WTC11 (cell line): ENCODE measurements around the gene IPO8. TPM values are rescaled to one million over a fixed set of nuclear protein-coding genes. Genes with fewer than 3 reads are reported as not detected.
A peak's percentile ranks its signal among the peaks of the same experiment; 100 is the strongest.

ENCODE experiments used
- ATAC-seq: fragments of 200-7000 bp; cut with Tn5 transposase; 2 replicates; pipeline ENCODE4 v1.10.0; 2021; ENCODE audit warnings: mild to moderate bottlenecking, moderate library complexity
- CTCF ChIA-PET: fragments of 300-600 bp; sonication (Branson Sonifier 250); formaldehyde crosslinking; loops from one replicate; lab custom pipeline; 2021; ENCODE audit warnings: antibody characterized with exemption; lab: Charles Lee
- POLR2A ChIA-PET: fragments of 350-600 bp; sonication (Branson Sonifier 250); formaldehyde crosslinking; loops from one replicate; lab custom pipeline; 2021; ENCODE audit warnings: antibody characterized with exemption; lab: Charles Lee
- DNase-seq: peaks from one replicate; pipeline ENCODE4 v3.0.0; 2021; ENCODE audit warnings: low spot score
- H3K27ac Mint-ChIP-seq: 2 replicates; pipeline ENCODE4 v1.8.0; 2021; ENCODE audit warnings: mixed read lengths
- H3K27me3 Mint-ChIP-seq: 2 replicates; pipeline ENCODE4 v1.8.0; 2021; ENCODE audit warnings: low read depth, mild to moderate bottlenecking, moderate library complexity, mixed read lengths
- H3K36me3 Mint-ChIP-seq: 2 replicates; pipeline ENCODE4 v1.8.0; 2021; ENCODE audit warnings: mixed read lengths
- H3K4me1 Mint-ChIP-seq: 2 replicates; pipeline ENCODE4 v1.8.0; 2022; ENCODE audit warnings: mixed read lengths
- H3K4me3 Mint-ChIP-seq: 2 replicates; pipeline ENCODE4 v1.8.0; 2021; ENCODE audit warnings: mild to moderate bottlenecking, moderate library complexity, mixed read lengths
- H3K9me3 Mint-ChIP-seq: 2 replicates; pipeline ENCODE4 v1.8.0; 2021; ENCODE audit warnings: mixed read lengths
- ATF2 ChIP-seq: sonication (generic); formaldehyde crosslinking; IDR thresholded peaks from 2 replicates; pipeline ENCODE4 v1.8.1; 2022; ENCODE audit warnings: low read depth, missing genetic modification reagents, borderline replicate concordance
- ATF3 ChIP-seq: sonication (generic); formaldehyde crosslinking; conservative IDR thresholded peaks from 2 replicates; pipeline ENCODE4 v1.8.1; 2022; ENCODE audit warnings: mild to moderate bottlenecking, missing genetic modification reagents
- CREB1 ChIP-seq: sonication (generic); formaldehyde crosslinking; IDR thresholded peaks from 2 replicates; pipeline ENCODE4 v1.8.0; 2023; ENCODE audit warnings: mild to moderate bottlenecking, missing genetic modification reagents
- CTCF ChIP-seq: fragments of 200-600 bp; IDR thresholded peaks from 2 replicates; pipeline ENCODE4 v1.8.0; 2022; ENCODE audit warnings: antibody characterized with exemption
- EMX1 ChIP-seq: fragments of 250-450 bp; sonication (Bioruptor Pico); IDR thresholded peaks from 2 replicates; pipeline ENCODE4 v1.8.0; 2021; ENCODE audit warnings: mild to moderate bottlenecking
- ESRRA ChIP-seq: sonication (generic); formaldehyde crosslinking; IDR thresholded peaks from 2 replicates; pipeline ENCODE4 v1.8.1; 2022; ENCODE audit warnings: mild to moderate bottlenecking, missing genetic modification reagents, borderline replicate concordance
- ETV6 ChIP-seq: sonication (generic); formaldehyde crosslinking; IDR thresholded peaks from 2 replicates; pipeline ENCODE4 v1.8.1; 2022; ENCODE audit warnings: mild to moderate bottlenecking, missing genetic modification reagents
- FOXP1 ChIP-seq: sonication (generic); formaldehyde crosslinking; IDR thresholded peaks from 2 replicates; pipeline ENCODE4 v1.8.0; 2022; ENCODE audit warnings: missing genetic modification reagents, mild to moderate bottlenecking, moderate library complexity, borderline replicate concordance
- MXD4 ChIP-seq: fragments of 250-450 bp; sonication (Bioruptor Pico); IDR thresholded peaks from 2 replicates; pipeline ENCODE4 v1.8.0; 2021; ENCODE audit warnings: mild to moderate bottlenecking, moderate library complexity, borderline replicate concordance
- NR3C1 ChIP-seq: sonication (generic); formaldehyde crosslinking; conservative IDR thresholded peaks from 2 replicates; pipeline ENCODE4 v1.8.1; 2023; ENCODE audit warnings: low read depth, mild to moderate bottlenecking, missing genetic modification reagents
- SMAD3 ChIP-seq: sonication (generic); formaldehyde crosslinking; IDR thresholded peaks from 2 replicates; pipeline ENCODE4 v1.8.0; 2022; ENCODE audit warnings: missing genetic modification reagents, mild to moderate bottlenecking, borderline replicate concordance
- TCF7 ChIP-seq: sonication (generic); formaldehyde crosslinking; IDR thresholded peaks from 2 replicates; pipeline ENCODE4 v1.8.0; 2022; ENCODE audit warnings: mild to moderate bottlenecking, low read depth, missing genetic modification reagents, moderate library complexity
- TEAD4 ChIP-seq: sonication (generic); formaldehyde crosslinking; IDR thresholded peaks from 2 replicates; pipeline ENCODE4 v1.8.0; 2022; ENCODE audit warnings: mild to moderate bottlenecking, missing genetic modification reagents
- USF1 ChIP-seq: sonication (generic); formaldehyde crosslinking; IDR thresholded peaks from 2 replicates; pipeline ENCODE4 v1.8.0; 2022; ENCODE audit warnings: mild to moderate bottlenecking, missing genetic modification reagents
- ZBTB43 ChIP-seq: sonication (generic); formaldehyde crosslinking; IDR thresholded peaks from 2 replicates; pipeline ENCODE4 v1.8.1; 2023; ENCODE audit warnings: mild to moderate bottlenecking, missing genetic modification reagents
- ZNF281 ChIP-seq: sonication (generic); formaldehyde crosslinking; IDR thresholded peaks from 2 replicates; pipeline ENCODE4 v1.8.0; 2023; ENCODE audit warnings: mild to moderate bottlenecking, missing genetic modification reagents
- ZNF423 ChIP-seq: fragments of 250-450 bp; sonication (Bioruptor Pico); IDR thresholded peaks from 2 replicates; pipeline ENCODE4 v2.1.2; 2022; ENCODE audit warnings: mild to moderate bottlenecking, moderate library complexity
- ZNF671 ChIP-seq: fragments of 250-450 bp; sonication (Bioruptor Pico); IDR thresholded peaks from 2 replicates; pipeline ENCODE4 v1.8.0; 2021; ENCODE audit warnings: mild to moderate bottlenecking
- total RNA-seq: library from RNA; stranded (reverse); gene quantifications from 3 replicates; pipeline ENCODE4 v1.2.3, GENCODE V29; 2021

The IPO8 gene
- total RNA-seq, 1 experiment from 2014 or later, result 44.8 TPM

GRCh38 chr12:30630076-30630978, 65.3 kb downstream of the IPO8 start:
- H3K9me3 Mint-ChIP-seq, result no peaks in the 10 kb centered on the region
- ATAC-seq (no peak), DNase-seq (no peak)
- H3K4me1 Mint-ChIP-seq, result no peaks in the 10 kb centered on the region
- no peaks in the 10 kb centered on the region for H3K27me3 Mint-ChIP-seq
- H3K4me3 Mint-ChIP-seq, result no peak overlapping the region
- peaks cover 21% of the 10 kb centered on the region for H3K36me3 Mint-ChIP-seq
- CTCF ChIA-PET, result no interaction called here
- POLR2A ChIA-PET, result no interaction called here
- no peak for TF ChIP-seq MXD4 (CRISPR knock-in tag)
- no peak for TF ChIP-seq CTCF
- no peak for TF ChIP-seq FOXP1 (CRISPR knock-in tag)
- no peak overlapping the region for H3K27ac Mint-ChIP-seq

- Mint-ChIP-seq H3K36me3 (peaks cover 20% of the 10 kb centered on the region), H3K9me3 (no peaks in the 10 kb centered on the region), H3K4me3 (no peak overlapping the region), H3K4me1 (peaks cover 6% of the 10 kb centered on the region)
- ChIA-PET POLR2A (no interaction called here), CTCF (interaction anchor here (0.8 kb wide), 1 partner anchor 493 kb away, joined by 5 read pairs; no protein-coding TSS in a partner anchor)
- DNase-seq, result no peak
- TF ChIP-seq ZBTB43 (CRISPR knock-in tag) (no peak), EMX1 (no peak), NR3C1 (no peak), TEAD4 (no peak), ZNF423 (CRISPR knock-in tag) (no peak), USF1 (no peak), ETV6 (CRISPR knock-in tag) (no peak), ESRRA (CRISPR knock-in tag) (no peak), ZNF671 (CRISPR knock-in tag) (no peak), ATF2 (no peak), ATF3 (CRISPR knock-in tag) (no peak), CREB1 (CRISPR knock-in tag) (no peak), TCF7 (no peak), SMAD3 (CRISPR knock-in tag) (no peak), ZNF281 (CRISPR knock-in tag) (no peak)
- TF ChIP-seq, all 79 proteins: peak for 0
- no peaks in the 10 kb centered on the region for H3K27me3 Mint-ChIP-seq
- ATAC-seq, result no peak
- H3K27ac Mint-ChIP-seq, result 0 out of 2 replicates have a peak overlapping the region, but pooled peaks have one; percentile 14
Measured at GRCh38 chr12:30626847-30627246, 68.8 kb downstream of the IPO8 start.
